Right atrium auricular region (tissue), 2 donors: Measurements from ENCODE around the gene HOXB8. TPM values are rescaled to one million over a fixed set of nuclear protein-coding genes. Genes with fewer than 3 reads are reported as not detected.

Experiments
- DNase-seq: peaks from one replicate; pipeline ENCODE4 v3.0.0-alpha.2; 2019; ENCODE audit warnings: low spot score
- H3K27ac ChIP-seq, 2 donors: fragments of 200-600 bp; sonication (generic); 1 replicate in 1 of 2; 2 replicates in 1 of 2; pipeline ENCODE4 v1.5.1; 2016 to 2019
- H3K27me3 ChIP-seq, 2 donors: fragments of 200-600 bp; sonication (generic); one replicate each; pipeline versions ENCODE4 v1.5.1 to v1.6.0; 2017 to 2019
- H3K36me3 ChIP-seq: fragments of 200-600 bp; sonication (generic); one replicate; pipeline ENCODE4 v1.5.1; 2016
- H3K4me1 ChIP-seq, 2 donors: fragments of 200-600 bp; sonication (generic); one replicate each; pipeline versions ENCODE4 v1.5.1 to v1.6.0; 2017 to 2019
- H3K4me3 ChIP-seq, 2 donors: fragments of 200-600 bp; sonication (generic); 1 replicate in 1 of 2; 2 replicates in 1 of 2; pipeline ENCODE4 v1.5.1; 2017 to 2019; ENCODE audit warnings: mild to moderate bottlenecking in 1 of 2, moderate library complexity in 1 of 2
- H3K9me3 ChIP-seq, 2 donors: fragments of 200-600 bp; sonication (generic); one replicate each; pipeline ENCODE4 v1.5.1; 2019
- CTCF ChIP-seq, 2 donors: fragments of 200-600 bp; sonication (generic); IDR thresholded peaks; one replicate each; pipeline ENCODE4 v1.5.1; 2019; ENCODE audit warnings: antibody characterized with exemption in 2 of 2
- total RNA-seq, 2 donors: library from RNA; depleted of rRNA; stranded (reverse); fragments of >200 nt; gene quantifications; one replicate each; pipeline ENCODE4 v1.1.0, GENCODE V29; 2016

Gene HOXB8
- total RNA-seq, result not detected

GRCh38 chr17:48615047-48615962, at the start of gene HOXB8:
Gene HOXB8, minus strand, starts transcription at chr17:48615292. Its CDS starts 588 bp downstream, at chr17:48614704.
- Histone ChIP-seq H3K4me3 (no peak within 1 kb of the TSS), H3K9me3 (no peaks in the 10 kb centered on the region), H3K27ac (no peak within 1 kb of the TSS), H3K27me3 (peaks cover 82% of the 10 kb centered on the region in 2 donors), H3K4me1 (peaks cover 0 to 55% of the 10 kb centered on the region in 2 donors), H3K36me3 (no peaks in the 10 kb centered on the region)
- no peak for TF ChIP-seq CTCF (IDR thresholded peaks at IDR 0.05)
- no peak for DNase-seq

GRCh38 chr17:48663134-48663924, 48.2 kb upstream of the HOXB8 start:
- Histone ChIP-seq H3K27me3 (no peaks in the 10 kb centered on the region), H3K4me3 (no peak overlapping the region), H3K4me1 (no peaks in the 10 kb centered on the region), H3K9me3 (no peaks in the 10 kb centered on the region), H3K27ac (no peak overlapping the region), H3K36me3 (no peaks in the 10 kb centered on the region)
- TF ChIP-seq CTCF (IDR thresholded peaks at IDR 0.05), result no peak
- DNase-seq, result no peak

GRCh38 chr17:48655913-48656312, 40.8 kb upstream of the HOXB8 start:
- Histone ChIP-seq H3K4me1 (no peaks in the 10 kb centered on the region), H3K36me3 (no peaks in the 10 kb centered on the region), H3K4me3 (no peak overlapping the region)

GRCh38 chr17:48649741-48650140, 34.6 kb upstream of the HOXB8 start:
- H3K27me3 ChIP-seq, result peaks cover 11 to 16% of the 10 kb centered on the region in 2 donors
- H3K4me1 ChIP-seq, result peaks cover 0 to 15% of the 10 kb centered on the region in 2 donors
- no peak for TF ChIP-seq CTCF (IDR thresholded peaks at IDR 0.05)
- no peak overlapping the region for H3K4me3 ChIP-seq
- no peaks in the 10 kb centered on the region for H3K9me3 ChIP-seq
- H3K36me3 ChIP-seq, result no peaks in the 10 kb centered on the region
- no peak overlapping the region for H3K27ac ChIP-seq
- no peak for DNase-seq

More at GRCh38 chr17:48655913-48656312, 40.8 kb upstream of the HOXB8 start:
- Histone ChIP-seq H3K27me3 (no peaks in the 10 kb centered on the region), H3K27ac (no peak overlapping the region), H3K9me3 (no peaks in the 10 kb centered on the region)
- TF ChIP-seq CTCF (IDR thresholded peaks at IDR 0.05), result no peak
- DNase-seq, result no peak

- TF ChIP-seq CTCF (IDR thresholded peaks at IDR 0.05), result no peak
- peaks cover 0 to 15% of the 10 kb centered on the region in 2 donors for H3K4me1 ChIP-seq
- H3K9me3 ChIP-seq, result no peaks in the 10 kb centered on the region
- no peaks in the 10 kb centered on the region for H3K36me3 ChIP-seq
- H3K27me3 ChIP-seq, result peaks cover 17 to 23% of the 10 kb centered on the region in 2 donors
- DNase-seq, result no peak
- no peak overlapping the region for H3K27ac ChIP-seq
- H3K4me3 ChIP-seq, result no peak overlapping the region
These were observed 32.8 kb upstream of the HOXB8 start for GRCh38 chr17:48647963-48648245.
